ENCODE data around the gene HIVEP3.

HIVEP3 gene

GRCh38 chr1:41733725-41734124, 185.0 kb downstream of the HIVEP3 start:
- H2AFZ ChIP-seq (ENCODE audit: low read length), result no peak overlapping the region
- H4K20me1 ChIP-seq (ENCODE audit: insufficient read depth, low read length), result no peaks in the 10 kb centered on the region
- no peaks in the 10 kb centered on the region for H3K9me3 ChIP-seq (replicated peaks; ENCODE audit: insufficient read depth, low read length)
- DNase-seq, result no peak
- no peak overlapping the region for H3K9ac ChIP-seq (ENCODE audit: low read length)
- no peak overlapping the region for H3K27ac ChIP-seq (ENCODE audit: low read length)
- peaks cover 11% of the 10 kb centered on the region for H3K4me1 ChIP-seq (ENCODE audit: low read length)
- no peaks in the 10 kb centered on the region for H3K79me2 ChIP-seq (ENCODE audit: low read length)
- no peaks in the 10 kb centered on the region for H3K36me3 ChIP-seq (replicated peaks; ENCODE audit: insufficient read depth, low read length)
- H3F3A ChIP-seq (ENCODE audit: insufficient read depth, low read length), result peaks cover 5% of the 10 kb centered on the region; the same call in 1 of the 2 replicates
- H3K9me2 ChIP-seq (replicated peaks; ENCODE audit: insufficient read depth, low read length), result no peaks in the 10 kb centered on the region
- TF ChIP-seq CTCF (IDR thresholded peaks at IDR 0.05; ENCODE audit: low read length) (no peak), EZH2phosphoT487 (IDR thresholded peaks at IDR 0.05; ENCODE audit: low read length) (no peak)
- no peaks in the 10 kb centered on the region for H3K27me3 ChIP-seq (replicated peaks; ENCODE audit: insufficient read depth, low read length)
- no peak overlapping the region for H3K4me2 ChIP-seq (ENCODE audit: low read depth, low read length)
- no peak overlapping the region for H3K4me3 ChIP-seq (ENCODE audit: low read length)

GRCh38 chr1:41733021-41733420, 185.7 kb downstream of the HIVEP3 start:
- H3K9ac ChIP-seq (ENCODE audit: low read length), result no peak overlapping the region
- H2AFZ ChIP-seq (ENCODE audit: low read length), result no peak overlapping the region
- H3K4me2 ChIP-seq (ENCODE audit: low read depth, low read length), result no peak overlapping the region
- no peak for TF ChIP-seq EZH2phosphoT487 (IDR thresholded peaks at IDR 0.05; ENCODE audit: low read length)
- TF ChIP-seq EZH2 (optimal IDR thresholded peaks at IDR 0.05; ENCODE audit: low read depth, low read length), result no peak
- no peak for TF ChIP-seq CTCF (IDR thresholded peaks at IDR 0.05; ENCODE audit: low read length)
- H3K79me2 ChIP-seq (ENCODE audit: low read length), result no peaks in the 10 kb centered on the region
- peaks cover 12% of the 10 kb centered on the region for H3F3A ChIP-seq (ENCODE audit: insufficient read depth, low read length)
- H3K9me2 ChIP-seq (replicated peaks; ENCODE audit: insufficient read depth, low read length), result no peaks in the 10 kb centered on the region
- no peak for DNase-seq
- no peak overlapping the region for H3K4me3 ChIP-seq (ENCODE audit: low read length)
- H3K36me3 ChIP-seq (replicated peaks; ENCODE audit: insufficient read depth, low read length), result no peaks in the 10 kb centered on the region
- H4K20me1 ChIP-seq (ENCODE audit: insufficient read depth, low read length), result no peaks in the 10 kb centered on the region
- no peaks in the 10 kb centered on the region for H3K27me3 ChIP-seq (replicated peaks; ENCODE audit: insufficient read depth, low read length)
- H3K4me1 ChIP-seq (ENCODE audit: low read length), result peaks cover 18% of the 10 kb centered on the region
- no peak overlapping the region for H3K27ac ChIP-seq (ENCODE audit: low read length)
- no peaks in the 10 kb centered on the region for H3K9me3 ChIP-seq (replicated peaks; ENCODE audit: insufficient read depth, low read length)

DNA sequence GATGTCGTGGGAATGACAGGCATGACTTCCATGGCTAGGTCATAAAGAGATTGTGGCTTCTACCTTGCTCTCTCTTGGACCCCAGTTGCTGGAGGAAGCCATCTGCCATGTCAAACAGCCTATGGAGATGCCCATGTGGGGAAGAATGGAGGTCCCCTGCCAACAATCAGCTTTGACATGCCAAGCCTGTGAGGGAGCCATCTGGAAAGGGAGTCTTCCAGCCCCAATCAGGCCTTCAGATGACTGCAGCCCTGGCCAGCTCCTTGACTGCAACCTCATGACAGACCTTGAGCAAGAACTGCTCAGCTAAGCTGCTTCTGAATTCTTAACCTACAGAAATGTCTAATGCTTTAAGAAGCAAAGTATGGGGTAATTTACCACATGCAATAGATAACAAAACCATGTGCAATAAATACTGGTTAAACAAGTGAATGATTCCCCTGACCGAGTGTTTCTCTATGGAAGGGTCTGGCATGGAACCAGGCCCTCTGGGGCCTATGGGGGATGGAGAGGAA, 187.1 kb downstream of the HIVEP3 start:
- Histone ChIP-seq H3K27ac (ENCODE audit: low read length) (no peak overlapping the region), H3K4me1 (ENCODE audit: low read length) (peaks cover 30% of the 10 kb centered on the region), H3K27me3 (replicated peaks; ENCODE audit: insufficient read depth, low read length) (no peaks in the 10 kb centered on the region), H3K9me2 (replicated peaks; ENCODE audit: insufficient read depth, low read length) (no peaks in the 10 kb centered on the region), H2AFZ (ENCODE audit: low read length) (no peak overlapping the region), H3K79me2 (ENCODE audit: low read length) (no peaks in the 10 kb centered on the region), H3K4me2 (ENCODE audit: low read depth, low read length) (no peak overlapping the region), H3K9ac (ENCODE audit: low read length) (no peak overlapping the region), H3F3A (ENCODE audit: insufficient read depth, low read length) (peaks cover 27% of the 10 kb centered on the region), H3K4me3 (ENCODE audit: low read length) (no peak overlapping the region), H3K9me3 (replicated peaks; ENCODE audit: insufficient read depth, low read length) (no peaks in the 10 kb centered on the region), H4K20me1 (ENCODE audit: insufficient read depth, low read length) (no peaks in the 10 kb centered on the region), H3K36me3 (replicated peaks; ENCODE audit: insufficient read depth, low read length) (no peaks in the 10 kb centered on the region)
- TF ChIP-seq EZH2phosphoT487 (IDR thresholded peaks at IDR 0.05; ENCODE audit: low read length), result no peak
- no peak for TF ChIP-seq EZH2 (optimal IDR thresholded peaks at IDR 0.05; ENCODE audit: low read depth, low read length)
- TF ChIP-seq CTCF (IDR thresholded peaks at IDR 0.05; ENCODE audit: low read length), result no peak
- DNase-seq, result no peak
